ENCODE results near the gene TMEM50B.
"Not testable (repeated sequence)": the region's sequence is repeated elsewhere in the genome, so short reads cannot be mapped to it uniquely, and the experiment has no call there.

TMEM50B gene

GRCh38 chr21:33425825-33426224 lies 53.9 kb downstream of the TMEM50B start:
- no peak for DNase-seq

GRCh38 chr21:33424214-33424613 lies 55.6 kb downstream of the TMEM50B start:
- no peak for DNase-seq

GRCh38 chr21:33421713-33422393 lies 57.9 kb downstream of the TMEM50B start:
- DNase-seq: no peak

- no peak for DNase-seq
These were observed 60.1 kb downstream of the TMEM50B start for GRCh38 chr21:33419538-33420123.

- DNase-seq: no peak
These were observed 61.1 kb downstream of the TMEM50B start for GRCh38 chr21:33418691-33419090.

- no peak for DNase-seq
These were observed 64.8 kb downstream of the TMEM50B start for GRCh38 chr21:33414926-33415325.

- DNase-seq: no peak
These were observed 65.7 kb downstream of the TMEM50B start for GRCh38 chr21:33414068-33414467.

- no peak for DNase-seq
These were observed 66.8 kb downstream of the TMEM50B start for GRCh38 chr21:33412832-33413519.

- DNase-seq: not testable (repeated sequence)
These were observed 67.3 kb downstream of the TMEM50B start for GRCh38 chr21:33412439-33412831.

- DNase-seq: no peak
These were observed 67.8 kb downstream of the TMEM50B start for GRCh38 chr21:33411949-33412430.

GRCh38 chr21:33406493-33406892 lies 73.3 kb downstream of the TMEM50B start:
- DNase-seq: no peak

- no peak for DNase-seq
These were observed 75.8 kb downstream of the TMEM50B start for GRCh38 chr21:33403786-33404585.

- DNase-seq: peak in 3 of 4 experiments; percentile 14 to 53 (median 30)
These were observed 76.5 kb downstream of the TMEM50B start, which contains the start of gene IFNGR2 for GRCh38 chr21:33403128-33403785. IFNGR2 (plus strand) TSS chr21:33403413; CDS start chr21:33403544, 131 bp downstream.

- no peak for DNase-seq
These were observed 77.5 kb downstream of the TMEM50B start for GRCh38 chr21:33402001-33402979.

- no peak for DNase-seq
These were observed 78.2 kb downstream of the TMEM50B start for GRCh38 chr21:33401630-33401992.
